ENCODE data around the gene STRBP. TPM values are rescaled to one million over a fixed set of nuclear protein-coding genes. Genes with fewer than 3 reads are reported as not detected.

STRBP gene
- total and polyA plus RNA-seq, 2 of the 8 experiments (the other 6 are each of a cell fraction or from before 2014, with no cell fraction given), result 29.7 to 105 TPM

DNA sequence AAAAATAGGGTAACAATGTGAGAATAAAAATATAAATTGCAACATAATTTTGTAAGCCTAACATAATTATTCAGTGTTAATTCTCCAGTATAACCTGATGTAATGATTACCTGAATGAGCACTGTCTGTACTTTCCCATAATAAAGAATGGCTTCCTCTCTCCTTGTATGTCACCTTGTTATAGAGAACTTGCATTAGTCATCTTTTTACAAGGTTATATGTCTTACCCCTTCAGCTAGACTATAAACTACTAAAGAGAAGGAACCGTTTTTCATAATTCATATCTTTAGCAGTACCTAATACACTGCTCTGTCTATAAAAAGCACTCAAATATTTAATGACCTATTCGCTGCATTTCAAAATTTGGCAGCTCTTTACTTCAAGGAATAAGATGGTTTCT lies 19.8 kb downstream of the STRBP start (continued):
- TF ChIP-seq PHF8 (conservative IDR thresholded peaks at IDR 0.05; ENCODE audit: low read depth, low read length) (no peak), TAF7 (optimal IDR thresholded peaks at IDR 0.05; ENCODE audit: borderline replicate concordance, low read depth, low read length) (no peak)
- TF ChIP-seq, protein P1, sequence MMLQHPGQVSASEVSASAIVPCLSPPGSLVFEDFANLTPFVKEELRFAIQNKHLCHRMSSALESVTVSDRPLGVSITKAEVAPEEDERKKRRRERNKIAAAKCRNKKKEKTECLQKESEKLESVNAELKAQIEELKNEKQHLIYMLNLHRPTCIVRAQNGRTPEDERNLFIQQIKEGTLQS (IDR thresholded peaks at IDR 0.05; ENCODE audit: insufficient read depth, low read depth, low read length), result no peak

Data from H1 (cell line).